ENCODE results near the gene SLC10A3.

The SLC10A3 gene

DNA sequence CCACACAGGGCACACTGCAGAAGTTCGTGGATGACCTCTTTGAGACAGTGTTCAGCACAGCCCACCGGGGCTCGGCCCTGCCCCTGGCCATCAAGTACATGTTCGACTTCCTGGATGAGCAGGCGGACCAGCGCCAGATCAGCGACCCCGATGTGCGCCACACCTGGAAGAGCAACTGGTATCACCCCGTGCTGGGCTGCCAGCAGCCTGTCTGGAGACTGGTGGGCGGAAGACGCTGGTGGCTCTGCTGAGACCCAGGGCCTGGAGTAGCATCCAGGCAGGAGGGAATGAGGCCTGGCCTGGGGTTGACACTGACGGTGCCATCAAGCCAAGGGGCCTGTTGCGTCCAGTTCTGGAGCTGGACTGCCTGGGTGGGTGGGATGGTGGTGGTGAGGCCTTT, 20.0 kb downstream of the SLC10A3 start:
- TF ChIP-seq, protein P1, sequence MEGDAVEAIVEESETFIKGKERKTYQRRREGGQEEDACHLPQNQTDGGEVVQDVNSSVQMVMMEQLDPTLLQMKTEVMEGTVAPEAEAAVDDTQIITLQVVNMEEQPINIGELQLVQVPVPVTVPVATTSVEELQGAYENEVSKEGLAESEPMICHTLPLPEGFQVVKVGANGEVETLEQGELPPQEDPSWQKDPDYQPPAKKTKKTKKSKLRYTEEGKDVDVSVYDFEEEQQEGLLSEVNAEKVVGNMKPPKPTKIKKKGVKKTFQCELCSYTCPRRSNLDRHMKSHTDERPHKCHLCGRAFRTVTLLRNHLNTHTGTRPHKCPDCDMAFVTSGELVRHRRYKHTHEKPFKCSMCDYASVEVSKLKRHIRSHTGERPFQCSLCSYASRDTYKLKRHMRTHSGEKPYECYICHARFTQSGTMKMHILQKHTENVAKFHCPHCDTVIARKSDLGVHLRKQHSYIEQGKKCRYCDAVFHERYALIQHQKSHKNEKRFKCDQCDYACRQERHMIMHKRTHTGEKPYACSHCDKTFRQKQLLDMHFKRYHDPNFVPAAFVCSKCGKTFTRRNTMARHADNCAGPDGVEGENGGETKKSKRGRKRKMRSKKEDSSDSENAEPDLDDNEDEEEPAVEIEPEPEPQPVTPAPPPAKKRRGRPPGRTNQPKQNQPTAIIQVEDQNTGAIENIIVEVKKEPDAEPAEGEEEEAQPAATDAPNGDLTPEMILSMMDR (IDR thresholded peaks at IDR 0.05; ENCODE audit: control insufficient read depth, insufficient read depth, low read depth, low read length, missing control alignments): no peak
- H3K4me3 ChIP-seq (ENCODE audit: control insufficient read depth, low read depth, low read length): no peak overlapping the region
- DNase-seq (ENCODE audit: low read depth): no peak

DNA sequence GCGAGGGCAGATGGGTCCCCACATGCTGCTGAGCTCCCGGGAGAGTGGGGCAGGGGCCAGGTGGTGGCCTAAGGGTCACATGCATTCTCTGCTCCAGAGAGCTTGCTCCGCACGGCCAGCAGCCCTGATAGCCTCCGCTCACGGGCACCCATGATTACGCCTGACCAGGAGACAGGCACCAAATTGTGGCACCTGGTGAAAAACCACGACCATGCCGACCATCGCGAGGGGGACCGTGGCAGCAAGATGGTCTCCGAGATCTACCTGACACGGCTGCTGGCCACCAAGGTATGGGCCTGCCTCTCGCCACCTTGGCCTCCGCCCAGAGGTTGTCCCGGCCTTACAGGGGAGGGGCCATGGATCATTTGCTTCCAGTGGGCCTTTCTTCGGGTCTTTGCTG, 20.5 kb downstream of the SLC10A3 start:
- no peak for DNase-seq (ENCODE audit: low read depth)
- TF ChIP-seq, protein P1 (IDR thresholded peaks at IDR 0.05; ENCODE audit: control insufficient read depth, insufficient read depth, low read depth, low read length, missing control alignments): no peak

DNA sequence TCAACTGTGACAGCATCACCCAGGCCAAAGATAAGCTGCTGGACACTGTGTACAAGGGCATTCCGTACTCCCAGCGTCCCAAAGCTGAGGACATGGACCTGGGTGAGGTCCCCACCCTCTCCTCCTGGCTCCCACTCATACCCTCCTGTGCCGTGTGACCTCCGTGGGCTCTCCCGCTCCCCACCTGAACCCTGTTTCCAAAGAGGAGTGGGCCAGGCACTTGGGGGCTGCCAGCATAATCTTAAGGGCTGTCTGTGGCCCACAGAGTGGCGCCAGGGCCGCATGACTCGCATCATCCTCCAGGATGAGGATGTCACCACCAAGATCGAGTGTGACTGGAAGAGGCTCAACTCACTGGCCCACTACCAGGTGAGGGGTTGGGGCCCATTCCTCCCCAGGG, 21.3 kb downstream of the SLC10A3 start:
- TF ChIP-seq, protein P1 (IDR thresholded peaks at IDR 0.05; ENCODE audit: control insufficient read depth, insufficient read depth, low read depth, low read length, missing control alignments): no peak
- H3K4me3 ChIP-seq (ENCODE audit: control insufficient read depth, low read depth, low read length): no peak overlapping the region
- no peak for DNase-seq (ENCODE audit: low read depth)

More for the DNA sequence above, 20.5 kb downstream of the SLC10A3 start:
- no peak overlapping the region for H3K4me3 ChIP-seq (ENCODE audit: control insufficient read depth, low read depth, low read length)

DNA sequence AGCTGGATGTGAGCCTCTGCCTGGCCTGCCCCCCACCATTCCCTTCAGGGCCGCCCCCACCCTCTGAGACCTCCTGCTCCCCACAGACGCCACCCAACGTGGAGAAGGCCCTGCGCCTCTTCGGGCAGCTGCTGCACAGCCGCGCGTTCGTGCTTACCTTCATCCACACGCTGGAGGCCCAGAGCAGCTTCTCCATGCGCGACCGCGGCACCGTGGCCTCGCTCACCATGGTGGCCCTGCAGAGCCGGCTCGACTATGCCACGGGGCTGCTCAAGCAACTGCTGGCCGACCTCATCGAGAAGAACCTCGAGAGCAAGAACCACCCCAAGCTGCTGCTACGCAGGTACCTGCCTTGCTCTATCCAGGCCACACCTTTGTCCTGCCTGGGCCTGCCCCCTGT, 22.2 kb downstream of the SLC10A3 start:
- TF ChIP-seq, protein P1 (IDR thresholded peaks at IDR 0.05; ENCODE audit: control insufficient read depth, insufficient read depth, low read depth, low read length, missing control alignments): no peak
- no peak for DNase-seq (ENCODE audit: low read depth)
- H3K4me3 ChIP-seq (ENCODE audit: control insufficient read depth, low read depth, low read length): no peak overlapping the region

DNA sequence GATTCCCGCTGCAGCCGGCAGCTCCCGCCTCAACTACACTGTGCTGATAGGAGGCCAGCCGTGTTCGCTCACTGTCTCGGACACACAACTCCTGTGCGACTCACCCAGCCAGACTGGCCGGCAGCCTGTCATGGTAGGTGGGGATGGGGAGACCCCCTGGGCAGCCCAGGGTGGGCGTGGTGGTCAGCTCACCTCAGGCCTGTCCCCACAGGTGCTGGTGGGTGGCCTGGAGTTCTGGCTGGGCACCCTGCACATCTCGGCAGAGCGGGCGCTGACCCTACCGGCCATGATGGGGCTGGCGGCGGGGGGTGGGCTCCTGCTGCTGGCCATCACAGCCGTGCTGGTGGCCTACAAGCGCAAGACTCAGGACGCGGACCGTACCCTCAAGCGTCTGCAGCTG, 22.9 kb downstream of the SLC10A3 start:
- no peak overlapping the region for H3K4me3 ChIP-seq (ENCODE audit: control insufficient read depth, low read depth, low read length)
- DNase-seq (ENCODE audit: low read depth): no peak
- TF ChIP-seq, protein P1 (IDR thresholded peaks at IDR 0.05; ENCODE audit: control insufficient read depth, insufficient read depth, low read depth, low read length, missing control alignments): no peak

DNA sequence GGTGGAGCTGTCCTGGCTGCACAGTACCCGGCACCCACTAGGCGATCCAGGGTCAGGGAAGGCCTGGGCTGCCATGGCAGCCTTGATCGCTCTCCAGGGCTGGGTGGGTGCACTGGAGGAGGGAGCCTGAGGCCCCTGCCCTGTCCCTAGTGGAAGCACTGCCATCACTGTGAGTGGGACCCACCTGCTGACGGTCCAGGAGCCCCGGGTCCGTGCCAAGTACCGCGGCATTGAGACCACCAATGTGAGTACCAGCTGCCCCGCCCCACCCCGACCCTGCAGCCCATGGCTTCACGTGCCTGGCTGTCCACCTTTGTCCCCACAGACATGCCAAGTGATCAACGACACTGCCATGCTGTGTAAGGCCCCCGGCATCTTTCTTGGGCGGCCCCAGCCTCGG, 23.5 kb downstream of the SLC10A3 start:
- TF ChIP-seq, protein P1 (IDR thresholded peaks at IDR 0.05; ENCODE audit: control insufficient read depth, insufficient read depth, low read depth, low read length, missing control alignments): no peak
- no peak overlapping the region for H3K4me3 ChIP-seq (ENCODE audit: control insufficient read depth, low read depth, low read length)
- no peak for DNase-seq (ENCODE audit: low read depth)

DNA sequence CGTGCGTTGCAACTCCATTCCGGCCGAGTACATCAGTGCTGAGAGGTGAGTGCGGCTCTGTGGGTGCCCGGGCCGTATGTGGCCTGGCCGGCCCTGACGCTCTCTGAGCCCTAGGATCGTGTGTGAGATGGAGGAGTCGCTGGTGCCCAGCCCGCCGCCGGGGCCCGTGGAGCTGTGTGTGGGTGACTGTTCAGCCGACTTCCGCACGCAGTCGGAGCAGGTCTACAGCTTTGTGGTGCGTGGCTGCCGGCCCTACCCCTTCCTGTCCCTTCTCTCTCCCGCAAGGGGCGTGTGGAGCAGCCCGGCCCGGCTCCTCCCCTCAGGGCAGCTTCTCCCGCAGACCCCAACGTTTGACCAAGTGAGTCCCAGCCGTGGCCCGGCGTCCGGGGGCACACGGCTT, 24.4 kb downstream of the SLC10A3 start:
- TF ChIP-seq, protein P1 (IDR thresholded peaks at IDR 0.05; ENCODE audit: control insufficient read depth, insufficient read depth, low read depth, low read length, missing control alignments): no peak
- H3K4me3 ChIP-seq (ENCODE audit: control insufficient read depth, low read depth, low read length): no peak overlapping the region
- DNase-seq (ENCODE audit: low read depth): no peak
